Esophagus muscularis mucosa (tissue), 4 donors: ENCODE results near the gene ZNF536.

Experiments
- CTCF ChIP-seq, 3 experiments: fragments of 200-600 bp in 2 of 3; fragments of 450-650 bp in 1 of 3; sonication (generic) in 2 of 3; IDR thresholded peaks; one replicate each; pipeline ENCODE4 v1.5.1; 2017 to 2019; ENCODE audit warnings: antibody characterized with exemption in 3 of 3, mild to moderate bottlenecking in 2 of 3, moderate library complexity in 1 of 3
- EP300 ChIP-seq: sonication (generic); formaldehyde crosslinking; IDR thresholded peaks from one replicate; pipeline ENCODE4 v1.6.1; 2017; ENCODE audit warnings: antibody characterized with exemption
- POLR2A ChIP-seq: fragments of 450-650 bp; IDR thresholded peaks from one replicate; pipeline ENCODE4 v1.6.1; 2017; ENCODE audit warnings: antibody characterized with exemption, moderate library complexity, mild to moderate bottlenecking, low read depth
- POLR2AphosphoS5 ChIP-seq, 2 donors: sonication (generic); formaldehyde crosslinking; IDR thresholded peaks; one replicate each; pipeline ENCODE4 v1.6.1; 2017; ENCODE audit warnings: antibody characterized with exemption in 2 of 2

DNA sequence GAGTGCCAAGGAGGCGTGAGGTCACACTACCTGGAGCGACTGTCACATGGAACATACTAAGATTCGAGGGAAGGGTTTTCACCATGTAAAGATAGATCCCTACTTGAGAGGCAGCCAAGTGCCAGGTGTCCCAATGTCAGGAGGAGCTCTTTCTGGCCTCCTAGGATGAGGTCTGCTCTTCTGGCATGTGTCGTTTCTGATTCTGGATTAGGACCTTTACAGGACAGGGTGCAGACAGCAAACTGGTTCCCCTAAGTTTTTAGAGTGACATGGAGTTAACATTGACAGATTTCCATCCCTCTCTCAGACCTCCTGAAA is 75.3 kb downstream of the ZNF536 start:
- TF ChIP-seq POLR2AphosphoS5 (IDR thresholded peaks at IDR 0.05) (no peak), CTCF (IDR thresholded peaks at IDR 0.05) (no peak), POLR2A (no peak), EP300 (no peak)
